ENCODE measurements around the gene STRA6.

DNA sequence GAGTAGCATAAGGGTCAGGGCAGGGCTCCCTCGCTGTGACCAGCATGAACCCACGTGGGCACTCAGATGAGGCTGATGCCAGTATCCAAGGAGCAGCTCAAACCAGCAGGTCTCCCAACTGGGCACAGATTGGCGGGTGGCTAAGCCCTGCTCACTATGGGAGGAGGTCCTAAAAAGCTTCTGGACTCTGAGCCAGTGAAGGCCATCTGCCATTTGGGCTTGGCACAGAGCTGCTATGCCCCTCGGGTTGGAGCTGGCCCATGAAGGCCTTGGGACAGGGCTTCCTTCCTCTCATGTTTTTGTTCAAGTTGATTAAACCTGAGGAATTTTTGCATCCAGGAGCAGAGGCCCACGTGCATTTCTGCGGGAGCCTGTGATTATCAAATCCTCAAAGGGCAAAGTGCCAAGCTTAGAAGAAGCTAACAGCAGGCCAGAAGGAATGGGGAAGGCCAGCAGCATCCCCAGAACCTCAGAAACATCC, 4.3 kb upstream of the STRA6 start:
- TF ChIP-seq, protein P1, sequence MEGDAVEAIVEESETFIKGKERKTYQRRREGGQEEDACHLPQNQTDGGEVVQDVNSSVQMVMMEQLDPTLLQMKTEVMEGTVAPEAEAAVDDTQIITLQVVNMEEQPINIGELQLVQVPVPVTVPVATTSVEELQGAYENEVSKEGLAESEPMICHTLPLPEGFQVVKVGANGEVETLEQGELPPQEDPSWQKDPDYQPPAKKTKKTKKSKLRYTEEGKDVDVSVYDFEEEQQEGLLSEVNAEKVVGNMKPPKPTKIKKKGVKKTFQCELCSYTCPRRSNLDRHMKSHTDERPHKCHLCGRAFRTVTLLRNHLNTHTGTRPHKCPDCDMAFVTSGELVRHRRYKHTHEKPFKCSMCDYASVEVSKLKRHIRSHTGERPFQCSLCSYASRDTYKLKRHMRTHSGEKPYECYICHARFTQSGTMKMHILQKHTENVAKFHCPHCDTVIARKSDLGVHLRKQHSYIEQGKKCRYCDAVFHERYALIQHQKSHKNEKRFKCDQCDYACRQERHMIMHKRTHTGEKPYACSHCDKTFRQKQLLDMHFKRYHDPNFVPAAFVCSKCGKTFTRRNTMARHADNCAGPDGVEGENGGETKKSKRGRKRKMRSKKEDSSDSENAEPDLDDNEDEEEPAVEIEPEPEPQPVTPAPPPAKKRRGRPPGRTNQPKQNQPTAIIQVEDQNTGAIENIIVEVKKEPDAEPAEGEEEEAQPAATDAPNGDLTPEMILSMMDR (conservative IDR thresholded peaks at IDR 0.05; ENCODE audit: low read length): no peak
- no peak for TF ChIP-seq EZH2phosphoT487 (IDR thresholded peaks at IDR 0.05; ENCODE audit: borderline replicate concordance, low read depth, low read length)

Measured in OCI-LY7 (cell line).